Activated T-helper 1 cell treated with Interleukin-2 at 50 U/mL for 16 hours (primary cell): ENCODE data around the gene DAB2IP.

Source experiments
- DNase-seq: peaks from one replicate; pipeline ENCODE4 v3.0.0-alpha.2; 2020; ENCODE audit warnings: low read depth

The DAB2IP gene

GRCh38 chr9:121744687-121745395 is 93.4 kb downstream of the DAB2IP start:
- no peak for DNase-seq

- DNase-seq: no peak
These were observed 93.9 kb downstream of the DAB2IP start for GRCh38 chr9:121745396-121745695.

- no peak for DNase-seq
These were observed 95.0 kb downstream of the DAB2IP start for GRCh38 chr9:121746411-121746810.

GRCh38 chr9:121746866-121747265 is 95.4 kb downstream of the DAB2IP start:
- DNase-seq: no peak

GRCh38 chr9:121748074-121748473 is 96.6 kb downstream of the DAB2IP start:
- no peak for DNase-seq

GRCh38 chr9:121748727-121749423 is 97.4 kb downstream of the DAB2IP start:
- no peak for DNase-seq

GRCh38 chr9:121749614-121750013 is 98.2 kb downstream of the DAB2IP start:
- DNase-seq: no peak

- DNase-seq: no peak
These were observed 98.9 kb downstream of the DAB2IP start for GRCh38 chr9:121750259-121750714.

GRCh38 chr9:121750715-121751623 is 99.5 kb downstream of the DAB2IP start:
- DNase-seq: no peak

GRCh38 chr9:121751686-121752445 is 100.4 kb downstream of the DAB2IP start:
- DNase-seq: no peak

GRCh38 chr9:121752929-121753328 is 101.5 kb downstream of the DAB2IP start:
- DNase-seq: no peak

GRCh38 chr9:121753802-121754654 is 102.6 kb downstream of the DAB2IP start:
- no peak for DNase-seq

- no peak for DNase-seq
These were observed 103.4 kb downstream of the DAB2IP start for GRCh38 chr9:121754655-121755436.

GRCh38 chr9:121755581-121755980 is 104.1 kb downstream of the DAB2IP start:
- DNase-seq: no peak

GRCh38 chr9:121756474-121757280 is 105.2 kb downstream of the DAB2IP start:
- DNase-seq: no peak

- no peak for DNase-seq
These were observed 105.8 kb downstream of the DAB2IP start for GRCh38 chr9:121757281-121757585.

- no peak for DNase-seq
These were observed 107.3 kb downstream of the DAB2IP start for GRCh38 chr9:121758693-121759092.

GRCh38 chr9:121759996-121760395 is 108.6 kb downstream of the DAB2IP start:
- no peak for DNase-seq

GRCh38 chr9:121760571-121760970 is 109.1 kb downstream of the DAB2IP start:
- no peak for DNase-seq

- no peak for DNase-seq
These were observed 111.7 kb downstream of the DAB2IP start for GRCh38 chr9:121763131-121763530.
